HG02970 (cell line): ENCODE measurements around the gene S100A6.
"Not testable (repeated sequence)": the region's sequence is repeated elsewhere in the genome, so short reads cannot be mapped to it uniquely, and the experiment has no call there.

Experiments used
- ATAC-seq: cut with Tn5 transposase; IDR thresholded peaks from one replicate; pipeline ENCODE4 v1.9.1; 2021; ENCODE audit warnings: mild to moderate bottlenecking, moderate library complexity, moderate number of reproducible peaks; ENCODE audit not compliant: unreplicated experiment, low FRiP score

S100A6 gene

GRCh38 chr1:153533689-153534201, 2.0 kb downstream of the S100A6 start:
- no peak for ATAC-seq

GRCh38 chr1:153532769-153533599, 2.8 kb downstream of the S100A6 start:
- ATAC-seq, result no peak

- ATAC-seq, result no peak
Observed at GRCh38 chr1:153532181-153532580, 3.6 kb downstream of the S100A6 start.

GRCh38 chr1:153531638-153532037, 4.2 kb downstream of the S100A6 start:
- ATAC-seq, result no peak

GRCh38 chr1:153527683-153528040, 8.1 kb downstream of the S100A6 start:
- no peak for ATAC-seq

- no peak for ATAC-seq
Observed at GRCh38 chr1:153527023-153527682, 8.6 kb downstream of the S100A6 start.

GRCh38 chr1:153526132-153526543, 9.7 kb downstream of the S100A6 start:
- no peak for ATAC-seq

GRCh38 chr1:153525088-153525728, 10.6 kb downstream of the S100A6 start:
- no peak for ATAC-seq

- not testable (repeated sequence) for ATAC-seq
Observed at GRCh38 chr1:153522353-153523048, 13.3 kb downstream of the S100A6 start.

GRCh38 chr1:153521808-153522207, 14.0 kb downstream of the S100A6 start:
- ATAC-seq, result not testable (repeated sequence)

GRCh38 chr1:153520818-153521476, 14.8 kb downstream of the S100A6 start:
- no peak for ATAC-seq

GRCh38 chr1:153520137-153520691, 15.6 kb downstream of the S100A6 start:
- ATAC-seq, result not testable (repeated sequence)

GRCh38 chr1:153519242-153519641, 16.5 kb downstream of the S100A6 start:
- no peak for ATAC-seq

- ATAC-seq, result no peak
Observed at GRCh38 chr1:153515504-153516394, 20.0 kb downstream of the S100A6 start.

GRCh38 chr1:153513666-153514065, 22.1 kb downstream of the S100A6 start:
- no peak for ATAC-seq

GRCh38 chr1:153513023-153513422, 22.8 kb downstream of the S100A6 start:
- no peak for ATAC-seq

- ATAC-seq, result no peak
Observed at GRCh38 chr1:153510984-153511410, 24.8 kb downstream of the S100A6 start.

GRCh38 chr1:153509729-153510354, 25.9 kb downstream of the S100A6 start:
- no peak for ATAC-seq
